ENCODE data around the gene ELFN2.

Gene ELFN2

DNA sequence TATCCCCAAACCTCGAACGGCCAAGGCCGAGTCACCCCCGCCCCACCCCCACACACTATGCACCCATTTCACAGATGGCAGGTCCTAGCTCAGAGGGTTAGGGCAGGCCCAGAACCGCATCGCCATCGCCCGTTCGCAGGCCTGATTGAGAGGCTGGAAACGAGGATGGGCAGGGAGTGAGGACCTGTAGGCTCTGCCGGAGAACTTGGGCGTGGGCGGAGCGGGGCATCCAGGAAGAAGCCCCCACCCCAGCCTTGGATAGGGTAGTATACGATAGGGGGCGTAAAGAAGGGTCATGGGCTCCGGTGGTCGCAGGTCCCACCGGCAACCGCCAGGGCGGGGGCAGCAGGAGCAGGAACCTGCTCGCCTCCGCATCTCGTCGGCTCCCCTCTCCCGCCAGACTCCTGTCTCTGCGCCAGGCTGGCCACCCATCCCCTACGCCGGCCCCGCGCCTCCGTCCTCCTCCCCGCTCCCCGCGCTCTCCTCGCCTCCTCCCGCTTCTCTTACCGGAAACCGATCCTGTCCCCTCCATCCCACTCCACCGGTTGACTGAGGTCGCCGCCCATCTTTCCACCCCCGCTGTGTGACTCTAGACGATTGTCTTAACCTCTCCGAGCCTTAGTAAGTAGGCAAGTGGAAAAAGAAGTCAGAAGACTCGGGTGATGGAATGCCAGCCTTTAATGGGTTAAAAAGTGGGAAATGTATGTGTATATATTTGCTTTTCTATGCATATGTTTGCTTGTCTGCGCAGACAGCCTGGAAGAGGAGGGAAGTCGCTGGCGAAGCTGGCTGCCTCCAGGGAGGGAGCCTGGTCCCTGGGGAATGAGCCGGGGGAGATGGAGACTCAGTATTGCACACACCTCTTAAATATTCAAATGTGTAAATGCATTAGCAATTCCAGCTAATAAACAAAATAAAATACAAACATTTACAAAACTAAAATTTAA is 92.1 kb downstream of the ELFN2 start:
- no peak for DNase-seq (ENCODE audit: low spot score)
- TF ChIP-seq, protein P1, sequence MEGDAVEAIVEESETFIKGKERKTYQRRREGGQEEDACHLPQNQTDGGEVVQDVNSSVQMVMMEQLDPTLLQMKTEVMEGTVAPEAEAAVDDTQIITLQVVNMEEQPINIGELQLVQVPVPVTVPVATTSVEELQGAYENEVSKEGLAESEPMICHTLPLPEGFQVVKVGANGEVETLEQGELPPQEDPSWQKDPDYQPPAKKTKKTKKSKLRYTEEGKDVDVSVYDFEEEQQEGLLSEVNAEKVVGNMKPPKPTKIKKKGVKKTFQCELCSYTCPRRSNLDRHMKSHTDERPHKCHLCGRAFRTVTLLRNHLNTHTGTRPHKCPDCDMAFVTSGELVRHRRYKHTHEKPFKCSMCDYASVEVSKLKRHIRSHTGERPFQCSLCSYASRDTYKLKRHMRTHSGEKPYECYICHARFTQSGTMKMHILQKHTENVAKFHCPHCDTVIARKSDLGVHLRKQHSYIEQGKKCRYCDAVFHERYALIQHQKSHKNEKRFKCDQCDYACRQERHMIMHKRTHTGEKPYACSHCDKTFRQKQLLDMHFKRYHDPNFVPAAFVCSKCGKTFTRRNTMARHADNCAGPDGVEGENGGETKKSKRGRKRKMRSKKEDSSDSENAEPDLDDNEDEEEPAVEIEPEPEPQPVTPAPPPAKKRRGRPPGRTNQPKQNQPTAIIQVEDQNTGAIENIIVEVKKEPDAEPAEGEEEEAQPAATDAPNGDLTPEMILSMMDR (IDR thresholded peaks at IDR 0.05; ENCODE audit: borderline replicate concordance, control extremely low read depth, extremely low read depth, insufficient read depth, missing control alignments), result no peak
- in situ Hi-C loops (cut with MboI; ENCODE audit: low sequenced_read_pairs, unreplicated experiment), result no loop called here

DNA sequence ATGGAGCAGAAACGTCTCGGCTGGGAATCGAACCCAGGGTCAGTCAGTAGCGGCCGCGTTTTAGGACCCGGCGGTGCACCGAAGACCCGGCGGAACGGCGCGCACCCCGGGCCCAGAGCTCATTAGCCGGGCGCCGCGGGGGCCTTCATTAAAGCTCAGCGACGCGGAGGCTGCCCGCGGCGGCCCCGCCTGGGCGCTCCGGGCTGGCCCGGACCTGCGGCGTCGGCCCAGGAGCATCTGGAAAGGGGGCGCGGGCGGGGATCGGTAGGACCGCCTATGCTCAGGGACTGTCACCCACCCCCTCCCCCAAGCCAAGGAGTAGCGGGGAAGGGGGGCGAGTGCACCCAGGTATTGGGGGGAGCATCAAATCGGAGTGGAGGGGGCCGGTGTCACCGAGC is 92.8 kb downstream of the ELFN2 start:
- in situ Hi-C loops (cut with MboI; ENCODE audit: low sequenced_read_pairs, unreplicated experiment), result no loop called here
- no peak for DNase-seq (ENCODE audit: low spot score)
- TF ChIP-seq, protein P1 (IDR thresholded peaks at IDR 0.05; ENCODE audit: borderline replicate concordance, control extremely low read depth, extremely low read depth, insufficient read depth, missing control alignments), result no peak

DNA sequence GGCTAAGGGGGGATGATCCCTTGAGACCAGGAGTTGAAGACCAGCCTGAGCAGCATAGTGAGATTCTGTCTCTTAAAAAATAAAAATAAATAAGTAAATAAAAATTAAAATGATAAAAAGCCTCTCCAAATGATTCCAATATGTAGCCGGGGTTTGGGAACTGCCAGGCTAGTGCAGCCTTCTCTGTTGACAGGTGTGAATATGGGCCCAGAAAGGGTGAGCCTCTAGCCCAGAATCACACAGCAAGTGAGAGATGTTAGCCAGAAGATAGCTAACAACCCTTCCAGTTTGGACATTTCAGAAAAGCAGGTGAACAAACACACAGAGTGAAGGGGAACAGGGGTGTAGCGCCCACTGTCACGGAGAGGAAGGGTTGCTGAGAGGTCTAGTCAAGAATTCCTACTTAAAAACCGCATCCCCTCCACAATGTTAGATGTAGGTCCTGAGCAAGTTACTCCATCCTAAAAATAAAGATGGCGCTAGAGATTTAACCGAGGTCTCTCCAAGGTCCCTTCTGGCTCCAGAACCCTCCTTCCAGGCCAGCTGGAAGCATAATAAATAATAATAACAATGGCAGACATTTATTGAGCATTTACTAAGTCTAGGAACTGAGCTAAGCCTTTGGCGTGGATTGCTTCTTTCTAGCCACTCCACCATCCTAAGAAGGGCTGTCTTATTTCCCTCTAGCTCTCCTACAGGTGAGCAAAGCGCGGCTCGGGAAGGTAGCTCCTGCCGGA is 93.4 kb downstream of the ELFN2 start:
- TF ChIP-seq, protein P1 (IDR thresholded peaks at IDR 0.05; ENCODE audit: borderline replicate concordance, control extremely low read depth, extremely low read depth, insufficient read depth, missing control alignments), result no peak
- DNase-seq (ENCODE audit: low spot score), result no peak
- in situ Hi-C loops (cut with MboI; ENCODE audit: low sequenced_read_pairs, unreplicated experiment), result no loop called here

DNA sequence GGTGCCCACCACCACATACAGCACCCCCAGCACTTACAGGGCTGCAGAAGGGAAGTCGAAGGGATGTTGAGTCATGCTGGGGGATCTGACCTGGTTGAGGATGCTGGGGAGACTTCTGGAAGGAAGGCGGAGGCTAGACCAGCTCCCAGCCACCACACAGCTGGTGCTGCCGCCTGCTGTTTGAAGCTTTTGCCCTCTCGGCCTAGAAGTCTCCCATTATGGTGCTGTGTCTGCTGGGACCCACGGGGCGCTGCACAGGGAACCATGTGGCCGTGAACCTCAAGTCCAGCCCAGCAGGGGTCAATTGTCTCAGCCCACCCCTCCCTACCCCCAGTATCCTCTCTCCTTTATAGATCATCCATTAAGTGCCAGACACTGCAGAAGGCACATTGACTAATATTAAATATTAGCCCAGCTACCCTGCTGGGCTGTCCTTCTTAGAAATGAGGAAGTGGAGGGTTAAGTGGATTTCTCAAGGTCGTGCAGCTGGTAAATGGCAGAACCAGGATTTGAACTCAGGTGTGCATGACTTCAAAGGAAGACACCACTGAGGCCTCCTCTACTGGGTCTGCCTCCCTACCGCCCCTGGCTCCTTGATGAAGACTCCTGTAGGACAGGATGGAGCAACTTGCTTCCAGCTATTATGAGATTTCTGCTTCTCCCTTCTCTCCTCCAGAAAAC is 95.3 kb downstream of the ELFN2 start:
- in situ Hi-C loops (cut with MboI; ENCODE audit: low sequenced_read_pairs, unreplicated experiment), result no loop called here
- no peak for DNase-seq (ENCODE audit: low spot score)
- TF ChIP-seq, protein P1 (IDR thresholded peaks at IDR 0.05; ENCODE audit: borderline replicate concordance, control extremely low read depth, extremely low read depth, insufficient read depth, missing control alignments), result no peak

DNA sequence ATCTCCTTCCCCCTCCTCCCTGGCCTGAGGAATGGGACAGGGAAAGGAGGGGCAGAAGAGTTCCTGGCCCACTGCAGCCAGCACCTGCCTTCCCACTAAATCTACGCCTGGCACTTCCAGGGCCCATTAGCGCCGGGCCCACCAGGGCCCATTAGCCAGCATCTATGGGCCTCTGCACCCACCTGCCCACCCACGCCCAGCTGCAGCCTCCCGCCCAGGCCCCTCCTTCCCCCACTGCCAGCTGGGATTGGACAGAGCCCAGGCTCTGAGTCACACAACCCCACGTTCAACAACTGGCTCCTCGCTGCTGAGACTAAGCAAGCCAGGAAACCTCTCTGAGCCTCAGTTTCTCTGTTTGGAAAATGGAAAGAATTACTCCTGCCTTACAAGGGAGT is 96.2 kb downstream of the ELFN2 start:
- TF ChIP-seq, protein P1 (IDR thresholded peaks at IDR 0.05; ENCODE audit: borderline replicate concordance, control extremely low read depth, extremely low read depth, insufficient read depth, missing control alignments), result no peak
- no peak for DNase-seq (ENCODE audit: low spot score)
- in situ Hi-C loops (cut with MboI; ENCODE audit: low sequenced_read_pairs, unreplicated experiment), result no loop called here

Measured in GM13976 (cell line).